Glutamatergic neuron (in vitro differentiated cells): ENCODE measurements around the gene A1CF. TPM values are rescaled to one million over a fixed set of nuclear protein-coding genes. Genes with fewer than 3 reads are reported as not detected.

Experiments used
- DNase-seq: peaks from one replicate; pipeline ENCODE4 v3.0.0; 2022
- H3K27ac Mint-ChIP-seq: one replicate; pipeline ENCODE4 v1.8.0; 2020; ENCODE audit warnings: mild to moderate bottlenecking, mixed read lengths, inconsistent platforms; ENCODE audit not compliant: unreplicated experiment
- H3K27me3 Mint-ChIP-seq: one replicate; pipeline ENCODE4 v1.8.0; 2020; ENCODE audit warnings: mild to moderate bottlenecking, moderate library complexity, mixed read lengths, inconsistent platforms; ENCODE audit not compliant: unreplicated experiment
- H3K36me3 Mint-ChIP-seq: one replicate; pipeline ENCODE4 v1.8.0; 2020; ENCODE audit warnings: mild to moderate bottlenecking, mixed read lengths, inconsistent platforms; ENCODE audit not compliant: unreplicated experiment
- H3K4me1 Mint-ChIP-seq: one replicate; pipeline ENCODE4 v1.8.0; 2020; ENCODE audit warnings: mild to moderate bottlenecking, low read depth, mixed read lengths, inconsistent platforms; ENCODE audit not compliant: unreplicated experiment
- H3K4me3 Mint-ChIP-seq: one replicate; pipeline ENCODE4 v1.8.0; 2020; ENCODE audit warnings: mild to moderate bottlenecking, mixed read lengths, inconsistent platforms; ENCODE audit not compliant: unreplicated experiment
- H3K9me3 Mint-ChIP-seq: one replicate; pipeline ENCODE4 v1.8.0; 2020; ENCODE audit warnings: mild to moderate bottlenecking, moderate library complexity, mixed read lengths, inconsistent platforms; ENCODE audit not compliant: unreplicated experiment
- CTCF ChIP-seq: fragments of 200-600 bp; sonication (generic); IDR thresholded peaks from one replicate; pipeline ENCODE4 v1.5.0; 2021; ENCODE audit not compliant: partially characterized antibody, unreplicated experiment
- total RNA-seq: library from RNA; stranded (reverse); fragmentation: NEBNext Ultra II Directional; extraction: Animal tissue kit (Norgen Biotek cat#: 25700); gene quantifications from one replicate; pipeline ENCODE4 v1.2.1, GENCODE V29; 2021; ENCODE audit not compliant: unreplicated experiment

A1CF gene
- total RNA-seq, 1 donor from 2014 or later: not detected

GRCh38 chr10:50855461-50855860 lies 30.0 kb downstream of the A1CF start:
- H3K27me3 Mint-ChIP-seq: no peaks in the 10 kb centered on the region
- no peaks in the 10 kb centered on the region for H3K9me3 Mint-ChIP-seq
- no peaks in the 10 kb centered on the region for H3K36me3 Mint-ChIP-seq
- H3K4me1 Mint-ChIP-seq: no peaks in the 10 kb centered on the region
- TF ChIP-seq CTCF: no peak
- no peak overlapping the region for H3K4me3 Mint-ChIP-seq
- no peak overlapping the region for H3K27ac Mint-ChIP-seq
- no peak for DNase-seq

DNA sequence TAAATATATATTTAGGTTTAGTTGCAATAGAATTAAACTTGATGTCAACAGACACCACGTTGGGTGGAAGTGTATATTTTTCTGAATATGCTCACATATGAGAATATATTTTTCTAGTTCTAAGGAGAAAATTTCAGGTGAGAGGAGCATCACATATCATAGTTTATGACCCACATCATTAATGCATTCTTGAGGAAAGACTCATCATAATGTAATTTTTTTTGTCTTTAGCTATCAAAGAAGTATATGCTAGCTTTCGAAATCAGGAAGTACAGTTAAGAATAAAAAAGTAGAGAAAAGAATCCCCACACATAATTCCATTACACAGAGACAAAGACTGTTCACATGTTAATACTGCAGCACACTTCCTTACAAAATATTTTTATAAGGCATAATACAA lies 30.4 kb downstream of the A1CF start:
- no peaks in the 10 kb centered on the region for H3K36me3 Mint-ChIP-seq
- no peaks in the 10 kb centered on the region for H3K27me3 Mint-ChIP-seq
- H3K4me1 Mint-ChIP-seq: no peaks in the 10 kb centered on the region
- H3K4me3 Mint-ChIP-seq: no peak overlapping the region
- DNase-seq: no peak
- H3K27ac Mint-ChIP-seq: no peak overlapping the region
- no peaks in the 10 kb centered on the region for H3K9me3 Mint-ChIP-seq
- no peak for TF ChIP-seq CTCF

DNA sequence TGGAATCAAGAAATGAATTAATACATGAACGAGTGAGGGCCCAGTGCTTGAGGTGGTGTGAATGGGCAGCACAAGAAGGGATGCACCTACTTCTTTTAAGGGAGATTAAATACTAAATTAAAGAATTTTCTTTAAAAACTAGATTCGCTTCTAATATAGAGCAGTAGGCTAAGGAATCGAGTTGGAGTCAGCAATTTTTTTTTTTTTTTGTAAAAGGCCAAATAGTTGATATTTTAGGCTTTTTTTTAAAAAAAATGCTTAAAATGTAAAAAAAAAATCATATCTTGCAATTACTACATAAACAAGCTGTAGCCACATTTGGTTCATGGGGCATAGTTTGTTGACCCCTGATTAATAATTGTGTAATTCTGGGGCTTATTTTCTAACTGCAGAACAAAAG lies 31.9 kb downstream of the A1CF start:
- no peaks in the 10 kb centered on the region for H3K36me3 Mint-ChIP-seq

DNA sequence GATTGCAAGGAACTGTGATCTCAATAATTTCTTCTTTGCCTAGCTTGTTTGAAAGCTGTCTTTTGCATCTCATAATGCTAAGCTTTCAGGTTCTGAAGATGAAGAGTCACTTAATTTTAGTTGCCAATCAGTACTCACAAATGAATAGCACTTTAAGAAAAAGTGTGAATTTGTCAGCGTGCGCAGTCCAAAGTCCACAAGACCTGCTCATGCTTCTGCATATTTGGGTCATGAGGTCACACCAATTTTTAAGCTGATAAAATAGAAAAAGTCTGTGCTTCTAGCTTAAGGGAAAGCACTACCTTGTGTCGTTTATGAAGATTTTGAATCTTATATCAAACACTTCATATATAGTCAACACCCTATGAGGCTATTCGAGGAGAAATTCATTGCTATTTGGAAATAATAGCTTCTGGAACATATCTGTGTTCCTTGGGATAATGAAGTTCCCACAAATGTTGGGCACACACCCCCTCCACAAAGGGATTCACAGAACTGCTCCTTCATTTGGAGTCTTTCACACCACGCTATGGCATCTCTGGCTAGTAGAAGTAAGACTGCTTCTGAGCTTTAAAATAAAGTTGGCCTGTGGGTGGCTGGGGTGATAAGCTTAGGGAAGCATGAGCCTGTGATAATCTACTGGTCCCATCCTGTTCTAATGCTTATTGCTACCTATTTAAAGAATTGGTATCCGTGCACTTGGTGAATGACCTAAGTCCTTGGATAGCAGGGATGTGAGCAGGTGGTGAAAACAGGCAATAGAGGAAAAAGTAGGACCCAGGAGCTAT lies 33.3 kb downstream of the A1CF start:
- no peak for TF ChIP-seq CTCF
- Mint-ChIP-seq H3K36me3 (no peaks in the 10 kb centered on the region), H3K27me3 (no peaks in the 10 kb centered on the region), H3K27ac (no peak overlapping the region), H3K9me3 (no peaks in the 10 kb centered on the region), H3K4me1 (no peaks in the 10 kb centered on the region), H3K4me3 (no peak overlapping the region)
- no peak for DNase-seq

More for the DNA sequence above, 31.9 kb downstream of the A1CF start:
- H3K9me3 Mint-ChIP-seq: no peaks in the 10 kb centered on the region
- no peak overlapping the region for H3K4me3 Mint-ChIP-seq
- no peak overlapping the region for H3K27ac Mint-ChIP-seq
- no peaks in the 10 kb centered on the region for H3K27me3 Mint-ChIP-seq
- no peaks in the 10 kb centered on the region for H3K4me1 Mint-ChIP-seq
- no peak for DNase-seq
- TF ChIP-seq CTCF: no peak

DNA sequence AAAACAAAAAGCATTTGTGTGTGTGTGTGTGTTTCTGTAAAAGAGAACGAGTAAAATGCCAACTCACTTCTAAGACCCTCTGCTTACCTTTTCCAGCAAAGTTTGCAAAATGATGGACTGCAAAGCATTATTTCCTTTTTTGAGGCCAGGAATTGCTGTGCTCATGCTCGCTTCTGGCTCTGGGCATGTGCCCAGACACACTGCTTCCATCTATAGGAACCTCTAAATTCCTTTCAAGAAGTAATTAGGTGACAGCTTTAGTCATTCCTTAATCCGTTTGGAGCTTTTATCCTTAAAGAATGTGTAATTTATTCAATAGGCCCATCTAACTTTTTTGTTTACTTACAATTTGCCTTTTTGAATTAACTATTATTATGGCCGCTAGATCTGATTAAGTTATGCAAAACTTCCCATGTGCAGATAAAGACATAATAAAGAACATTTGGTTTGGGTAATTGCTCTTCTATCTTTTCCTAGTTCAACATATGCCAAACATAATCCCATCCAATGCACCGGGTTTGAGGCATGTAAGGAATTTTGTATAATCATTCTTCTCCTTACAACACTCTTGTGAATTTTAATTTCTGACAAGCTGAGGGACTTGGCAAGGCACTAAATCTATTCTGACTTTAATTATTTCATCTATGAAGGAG lies 34.7 kb downstream of the A1CF start:
- no peak for DNase-seq
- Mint-ChIP-seq H3K9me3 (no peaks in the 10 kb centered on the region), H3K36me3 (no peaks in the 10 kb centered on the region), H3K4me1 (no peaks in the 10 kb centered on the region), H3K27me3 (no peaks in the 10 kb centered on the region), H3K4me3 (no peak overlapping the region), H3K27ac (no peak overlapping the region)
- TF ChIP-seq CTCF: no peak
